HEK293T (cell line): ENCODE measurements around the gene JPH2.

Experiments used
- CTCF ChIA-PET: fragments of 350-600 bp; formaldehyde crosslinking; extraction: SDS; loops from one replicate; lab custom pipeline; 2021; ENCODE audit warnings: antibody characterized with exemption, inconsistent platforms; lab: Yijun Ruan, JAX
- POLR2A ChIA-PET: fragments of 350-600 bp; formaldehyde crosslinking; extraction: SDS; loops from one replicate; lab custom pipeline; 2020; ENCODE audit warnings: antibody characterized with exemption, inconsistent platforms; lab: Yijun Ruan, JAX
- DNase-seq: peaks from one replicate; pipeline ENCODE4 v3.0.0; 2012; ENCODE audit warnings: mixed read lengths; ENCODE audit errors: extremely low spot score
- ARNT ChIP-seq: fragments of 450-650 bp; IDR thresholded peaks from 2 replicates; pipeline ENCODE4 v1.6.1; 2017; ENCODE audit warnings: mild to moderate bottlenecking
- BHLHE40 ChIP-seq: fragments of 450-650 bp; IDR thresholded peaks from 2 replicates; pipeline ENCODE4 v1.6.1; 2016; ENCODE audit warnings: mild to moderate bottlenecking, moderate library complexity, borderline replicate concordance
- CTBP1 ChIP-seq: fragments of 450-650 bp; IDR thresholded peaks from 2 replicates; pipeline ENCODE4 v1.6.1; 2016; ENCODE audit warnings: borderline replicate concordance
- ELF4 ChIP-seq: fragments of 450-650 bp; IDR thresholded peaks from 2 replicates; pipeline ENCODE4 v1.6.1; 2017; ENCODE audit warnings: antibody characterized with exemption
- FOXA1 ChIP-seq: fragments of 450-650 bp; IDR thresholded peaks from 2 replicates; pipeline ENCODE4 v1.6.1; 2016; ENCODE audit warnings: mild to moderate bottlenecking
- FOXK2 ChIP-seq: fragments of 450-650 bp; IDR thresholded peaks from 2 replicates; pipeline ENCODE4 v1.6.1; 2016; ENCODE audit warnings: mild to moderate bottlenecking
- FOXM1 ChIP-seq: fragments of 450-650 bp; IDR thresholded peaks from 2 replicates; pipeline ENCODE4 v1.6.1; 2017; ENCODE audit warnings: mild to moderate bottlenecking, borderline replicate concordance
- HDGF ChIP-seq: fragments of 450-650 bp; IDR thresholded peaks from 2 replicates; pipeline ENCODE4 v1.6.1; 2017; ENCODE audit warnings: antibody characterized with exemption, borderline replicate concordance
- L3MBTL2 ChIP-seq: fragments of 450-650 bp; conservative IDR thresholded peaks from 2 replicates; pipeline ENCODE4 v1.6.1; 2016; ENCODE audit warnings: mild to moderate bottlenecking
- LEF1 ChIP-seq: fragments of 450-650 bp; IDR thresholded peaks from 2 replicates; pipeline ENCODE4 v1.6.1; 2017; ENCODE audit warnings: mild to moderate bottlenecking, borderline replicate concordance
- NFRKB ChIP-seq: fragments of 450-650 bp; IDR thresholded peaks from 2 replicates; pipeline ENCODE4 v1.6.1; 2016; ENCODE audit warnings: mild to moderate bottlenecking, moderate library complexity
- PKNOX1 ChIP-seq: fragments of 450-650 bp; IDR thresholded peaks from 2 replicates; pipeline ENCODE4 v1.6.1; 2016
- SP1 ChIP-seq: fragments of 450-650 bp; IDR thresholded peaks from 2 replicates; pipeline ENCODE4 v1.6.1; 2017
- SUZ12 ChIP-seq: fragments of 450-650 bp; IDR thresholded peaks from 2 replicates; pipeline ENCODE4 v1.6.1; 2016; ENCODE audit warnings: mild to moderate bottlenecking
- TARDBP ChIP-seq: fragments of 450-650 bp; IDR thresholded peaks from 2 replicates; pipeline ENCODE4 v1.6.1; 2016
- ZNF384 ChIP-seq: fragments of 450-650 bp; IDR thresholded peaks from 2 replicates; pipeline ENCODE4 v1.6.1; 2016

The JPH2 gene

GRCh38 chr20:44109951-44110361, 77.0 kb downstream of the JPH2 start:
- TF ChIP-seq ELF4: no peak
- TF ChIP-seq LEF1: no peak
- TF ChIP-seq SUZ12: no peak
- no peak for TF ChIP-seq TARDBP
- TF ChIP-seq BHLHE40: no peak
- no peak for TF ChIP-seq HDGF
- TF ChIP-seq FOXM1: no peak
- no peak for TF ChIP-seq PKNOX1
- TF ChIP-seq CTBP1: no peak
- no peak for TF ChIP-seq ZNF384
- TF ChIP-seq ARNT: no peak
- TF ChIP-seq L3MBTL2: no peak
- no peak for TF ChIP-seq FOXK2
- no peak for TF ChIP-seq SP1
- TF ChIP-seq NFRKB: no peak
- TF ChIP-seq FOXA1: no peak
- no peak for DNase-seq
- ChIA-PET CTCF (interaction anchor here (0.6 to 4.3 kb wide), 2 partner anchors 80 kb away, joined by 3 to 21 read pairs; no protein-coding TSS in a partner anchor), POLR2A (no interaction called here)

GRCh38 chr20:44106615-44107014, 80.4 kb downstream of the JPH2 start:
- DNase-seq: no peak
- no peak for TF ChIP-seq CTBP1
- TF ChIP-seq FOXK2: no peak
- no peak for TF ChIP-seq SUZ12
- no peak for TF ChIP-seq ELF4
- TF ChIP-seq FOXA1: no peak
- no peak for TF ChIP-seq HDGF
- TF ChIP-seq TARDBP: no peak
- CTCF ChIA-PET: no interaction called here
- POLR2A ChIA-PET: no interaction called here

- CTCF ChIA-PET: interaction anchor here (0.7 to 1.0 kb wide), 2 partner anchors 12 to 271 kb away, joined by 3 to 4 read pairs; no protein-coding TSS in a partner anchor
- TF ChIP-seq CTBP1 (no peak), PKNOX1 (no peak)
- POLR2A ChIA-PET: no interaction called here
- DNase-seq: peak; percentile 39
Observed at GRCh38 chr20:44104798-44105517, 82.0 kb downstream of the JPH2 start.

GRCh38 chr20:44102582-44102981, 84.4 kb downstream of the JPH2 start:
- TF ChIP-seq BHLHE40 (no peak), SP1 (no peak), HDGF (no peak), NFRKB (no peak), TARDBP (no peak), LEF1 (no peak), FOXK2 (no peak), ELF4 (no peak), PKNOX1 (no peak), L3MBTL2 (no peak), CTBP1 (no peak), ZNF384 (no peak), ARNT (no peak), FOXA1 (no peak), SUZ12 (no peak), FOXM1 (no peak)
- DNase-seq: no peak
- ChIA-PET POLR2A (no interaction called here), CTCF (no interaction called here)

GRCh38 chr20:44099832-44100231, 87.2 kb downstream of the JPH2 start:
- CTCF ChIA-PET: interaction anchor here (0.8 kb wide), 1 partner anchor 116 kb away, joined by 3 read pairs; no protein-coding TSS in a partner anchor
- TF ChIP-seq BHLHE40 (no peak), FOXM1 (no peak), ZNF384 (no peak), ARNT (no peak), L3MBTL2 (no peak), CTBP1 (no peak), ELF4 (no peak), LEF1 (no peak), NFRKB (no peak), FOXK2 (no peak), HDGF (no peak), SUZ12 (no peak), FOXA1 (no peak), PKNOX1 (no peak), SP1 (no peak), TARDBP (no peak)

More at GRCh38 chr20:44099832-44100231, 87.2 kb downstream of the JPH2 start:
- DNase-seq: no peak
- POLR2A ChIA-PET: no interaction called here
